OCI-LY7 (cell line): ENCODE results near the gene DEPDC7. TPM values are rescaled to one million over a fixed set of nuclear protein-coding genes. Genes with fewer than 3 reads are reported as not detected.

ENCODE experiments used
- BruUV-seq: library from RNA; stranded (reverse); fragments of 400-500 nt; replicated peaks from 2 replicates; lab custom pipeline; 2021; lab: Mats Ljungman, UMichigan
- CTCF ChIA-PET: fragments of 300-600 bp; sonication (Branson Sonifier 250); formaldehyde crosslinking; loops from one replicate; lab custom pipeline; 2022; ENCODE audit warnings: antibody characterized with exemption; ENCODE audit not compliant: unreplicated experiment; lab: Charles Lee
- POLR2A ChIA-PET: fragments of 300-600 bp; sonication (Branson Sonifier 250); formaldehyde crosslinking; loops from one replicate; lab custom pipeline; 2022; ENCODE audit warnings: antibody characterized with exemption; lab: Charles Lee
- DNase-seq: peaks from one replicate; pipeline ENCODE4 v3.0.0-alpha.2; 2015; ENCODE audit warnings: low spot score
- H2AFZ ChIP-seq: fragments of 200-600 bp; sonication (generic), shearing (Covaris generic); 2 replicates; pipeline ENCODE4 v1.6.1; 2014; ENCODE audit warnings: mild to moderate bottlenecking, antibody characterized with exemption, low read length, moderate library complexity
- H3K27ac ChIP-seq: fragments of 200-600 bp; sonication (generic); 2 replicates; pipeline ENCODE4 v1.5.1; 2014; ENCODE audit warnings: mixed run types, low read depth, mild to moderate bottlenecking, moderate library complexity, low read length, inconsistent platforms; ENCODE audit not compliant: poor library complexity, severe bottlenecking
- H3K36me3 ChIP-seq: fragments of 200-600 bp; sonication (generic); 2 replicates; pipeline ENCODE4 v1.6.1; 2014; ENCODE audit warnings: mild to moderate bottlenecking, antibody characterized with exemption, low read length, moderate library complexity, mixed read lengths; ENCODE audit not compliant: insufficient read depth
- H3K4me1 ChIP-seq: fragments of 200-600 bp; sonication (generic); 2 replicates; pipeline ENCODE4 v1.5.1; 2014; ENCODE audit warnings: mild to moderate bottlenecking, low read length; ENCODE audit not compliant: insufficient read depth, poor library complexity, severe bottlenecking
- H3K4me2 ChIP-seq: fragments of 200-600 bp; sonication (generic); 2 replicates; pipeline ENCODE4 v1.6.1; 2014; ENCODE audit warnings: mild to moderate bottlenecking, low read length
- H3K4me3 ChIP-seq: fragments of 200-600 bp; sonication (generic); 2 replicates; pipeline ENCODE4 v1.5.1; 2014; ENCODE audit warnings: mild to moderate bottlenecking, low read depth, low read length; ENCODE audit not compliant: poor library complexity, severe bottlenecking
- H3K79me2 ChIP-seq: fragments of 200-600 bp; sonication (generic); 2 replicates; pipeline ENCODE4 v1.6.1; 2016; ENCODE audit warnings: low read depth, mild to moderate bottlenecking, low read length, moderate library complexity, mixed read lengths; ENCODE audit not compliant: insufficient read depth
- H3K9me2 ChIP-seq: fragments of 200-600 bp; sonication (generic); 2 replicates; pipeline ENCODE4 v1.6.1; 2016; ENCODE audit warnings: mild to moderate bottlenecking, low read length, mixed read lengths; ENCODE audit not compliant: insufficient read depth
- H3K9me3 ChIP-seq: fragments of 200-600 bp; sonication (generic); 2 replicates; pipeline ENCODE4 v1.6.1; 2014; ENCODE audit warnings: mild to moderate bottlenecking, mixed run types, low read length, mixed read lengths
- H4K20me1 ChIP-seq: fragments of 200-600 bp; sonication (generic); 2 replicates; pipeline ENCODE4 v1.6.1; 2014; ENCODE audit warnings: mild to moderate bottlenecking, antibody characterized with exemption, low read length, moderate library complexity, mixed read lengths; ENCODE audit not compliant: insufficient read depth
- CTCF ChIP-seq: fragments of 200-600 bp; sonication (generic); conservative IDR thresholded peaks from 2 replicates; pipeline ENCODE4 v1.5.1; 2014; ENCODE audit warnings: mild to moderate bottlenecking, antibody characterized with exemption, low read length, moderate library complexity, mixed read lengths
- EZH2phosphoT487 ChIP-seq: fragments of 200-600 bp; sonication (generic); IDR thresholded peaks from 2 replicates; pipeline ENCODE4 v1.6.1; 2018; ENCODE audit warnings: low read depth, borderline replicate concordance, mild to moderate bottlenecking, mixed run types, antibody characterized with exemption, low read length, moderate library complexity, mixed read lengths
- intact Hi-C: fragments of 100-400 bp; cut with micrococcal nuclease; formaldehyde crosslinking; loops from one replicate; pipeline ENCODE4 v1.10.0; 2022; ENCODE audit not compliant: unreplicated experiment
- total RNA-seq, 2 experiments: library from RNA; depleted of rRNA in 1 of 2; stranded (reverse); fragments of >200 nt in 1 of 2; shearing (Covaris generic) in 1 of 2; gene quantifications; 2 replicates each; pipeline ENCODE4 v1.2.3, GENCODE V29; 2014 to 2022

DEPDC7 gene
- total RNA-seq, 2 experiments from 2014 or later, result 0.66 to 1.5 TPM

GRCh38 chr11:33052231-33052630, 36.6 kb downstream of the DEPDC7 start:
- H3K4me3 ChIP-seq, result no peak overlapping the region
- H2AFZ ChIP-seq, result no peak overlapping the region
- H4K20me1 ChIP-seq, result no peaks in the 10 kb centered on the region
- TF ChIP-seq CTCF, result no peak
- no peak for TF ChIP-seq EZH2phosphoT487
- no TSS peak for BruUV-seq
- no peak overlapping the region for H3K4me2 ChIP-seq
- CTCF ChIA-PET, result no interaction called here
- intact Hi-C loops, result no loop called here
- H3K9me2 ChIP-seq, result no peaks in the 10 kb centered on the region
- no peaks in the 10 kb centered on the region for H3K9me3 ChIP-seq
- H3K27ac ChIP-seq, result no peak overlapping the region
- POLR2A ChIA-PET, result interaction anchor here (0.6 to 1.3 kb wide), 4 partner anchors 13 to 102 kb away, joined by 3 to 5 read pairs (median 3); partner anchors contain the start of gene TCP11L1
- peaks cover 34% of the 10 kb centered on the region for H3K36me3 ChIP-seq
- DNase-seq, result no peak
- H3K79me2 ChIP-seq, result no peaks in the 10 kb centered on the region
- no peaks in the 10 kb centered on the region for H3K4me1 ChIP-seq

GRCh38 chr11:33055375-33055774, 39.7 kb downstream of the DEPDC7 start:
- no peak for DNase-seq
- H3K9me2 ChIP-seq, result no peaks in the 10 kb centered on the region
- H3K4me2 ChIP-seq, result no peak overlapping the region
- TF ChIP-seq CTCF (no peak), EZH2phosphoT487 (no peak)
- no peaks in the 10 kb centered on the region for H3K79me2 ChIP-seq
- ChIA-PET POLR2A (interaction anchor here (0.6 kb wide), 1 partner anchor 10 kb away, joined by 4 read pairs; no protein-coding TSS in a partner anchor), CTCF (no interaction called here)
- H3K4me3 ChIP-seq, result no peak overlapping the region
- no peak overlapping the region for H3K27ac ChIP-seq
- no peaks in the 10 kb centered on the region for H4K20me1 ChIP-seq
- no TSS peak for BruUV-seq
- intact Hi-C loops, result no loop called here
- peaks cover 5% of the 10 kb centered on the region for H3K4me1 ChIP-seq
- no peak overlapping the region for H2AFZ ChIP-seq
- no peaks in the 10 kb centered on the region for H3K9me3 ChIP-seq
- peaks cover 43% of the 10 kb centered on the region; the same call in 1 of the 2 replicates for H3K36me3 ChIP-seq

GRCh38 chr11:33057284-33057683, 41.6 kb downstream of the DEPDC7 start:
- peaks cover 8% of the 10 kb centered on the region for H3K4me1 ChIP-seq
- H3K36me3 ChIP-seq, result peaks cover 59% of the 10 kb centered on the region
- H2AFZ ChIP-seq, result no peak overlapping the region
- ChIA-PET POLR2A (interaction anchor here (1.2 to 1.6 kb wide), 3 partner anchors 12 to 104 kb away, joined by 3 to 4 read pairs (median 4); partner anchors contain the start of gene CSTF3), CTCF (no interaction called here)
- no peak overlapping the region for H3K27ac ChIP-seq
- no peak overlapping the region for H3K4me3 ChIP-seq
- no peaks in the 10 kb centered on the region for H4K20me1 ChIP-seq
- H3K9me2 ChIP-seq, result no peaks in the 10 kb centered on the region
- H3K4me2 ChIP-seq, result no peak overlapping the region
- intact Hi-C loops, result no loop called here
- BruUV-seq, result no TSS peak
- TF ChIP-seq CTCF (no peak), EZH2phosphoT487 (no peak)
- H3K79me2 ChIP-seq, result no peaks in the 10 kb centered on the region
- DNase-seq, result no peak
- H3K9me3 ChIP-seq, result no peaks in the 10 kb centered on the region
